AG04449 (cell line): ENCODE measurements around the gene APOD.
"Not testable (repeated sequence)": the region's sequence is repeated elsewhere in the genome, so short reads cannot be mapped to it uniquely, and the experiment has no call there.

Source experiments
- CTCF ChIA-PET: fragments of 350-600 bp; formaldehyde crosslinking; extraction: SDS; loops from one replicate; lab custom pipeline; 2021; ENCODE audit warnings: antibody characterized with exemption; lab: Yijun Ruan, JAX
- POLR2A ChIA-PET: fragments of 400-600, 350-600 bp; formaldehyde crosslinking; extraction: SDS; loops from one replicate; lab custom pipeline; 2020; ENCODE audit warnings: antibody characterized with exemption, inconsistent platforms; lab: Yijun Ruan, JAX
- DNase-seq: peaks from one replicate; pipeline ENCODE4 v3.0.0-alpha.2; 2010; ENCODE audit warnings: low read depth, low spot score
- H3K4me3 ChIP-seq: 2 replicates; pipeline ENCODE4 v1.5.1; 2011; ENCODE audit warnings: low read depth, mild to moderate bottlenecking, control low read depth, low read length
- CTCF ChIP-seq: IDR thresholded peaks from one replicate; pipeline ENCODE4 v1.5.1; 2011; ENCODE audit warnings: mild to moderate bottlenecking, moderate library complexity, low read length, control low read depth, inconsistent platforms; ENCODE audit not compliant: insufficient read depth; ENCODE audit errors: missing control alignments

Gene APOD

GRCh38 chr3:195583831-195584542 is at the start of gene APOD:
Gene APOD, minus strand, starts transcription at chr3:195583940. Its CDS starts 4,479 bp downstream, at chr3:195579461.
- no peak for TF ChIP-seq CTCF
- ChIA-PET POLR2A (no interaction called here), CTCF (no interaction called here)
- DNase-seq: no peak
- no peak within 1 kb of the TSS for H3K4me3 ChIP-seq

- H3K4me3 ChIP-seq, CTCF ChIA-PET, POLR2A ChIA-PET, DNase-seq: not testable (repeated sequence)
These were observed 49.6 kb upstream of the APOD start for GRCh38 chr3:195633351-195633750.

- POLR2A ChIA-PET, CTCF ChIA-PET, DNase-seq, H3K4me3 ChIP-seq: not testable (repeated sequence)
These were observed 48.9 kb upstream of the APOD start for GRCh38 chr3:195632501-195633185.

GRCh38 chr3:195632046-195632445 is 48.3 kb upstream of the APOD start:
- POLR2A ChIA-PET, H3K4me3 ChIP-seq, CTCF ChIA-PET: not testable (repeated sequence)

GRCh38 chr3:195630938-195631495 is 47.3 kb upstream of the APOD start:
- DNase-seq, CTCF ChIA-PET, H3K4me3 ChIP-seq, POLR2A ChIA-PET: not testable (repeated sequence)

More at GRCh38 chr3:195632046-195632445, 48.3 kb upstream of the APOD start:
- DNase-seq: not testable (repeated sequence)

GRCh38 chr3:195630086-195630917 is 46.6 kb upstream of the APOD start:
- POLR2A ChIA-PET, DNase-seq, H3K4me3 ChIP-seq, CTCF ChIA-PET: not testable (repeated sequence)

GRCh38 chr3:195629682-195630081 is 45.9 kb upstream of the APOD start:
- POLR2A ChIA-PET, DNase-seq, CTCF ChIA-PET, H3K4me3 ChIP-seq: not testable (repeated sequence)

- H3K4me3 ChIP-seq, POLR2A ChIA-PET, CTCF ChIA-PET, DNase-seq: not testable (repeated sequence)
These were observed 44.7 kb upstream of the APOD start for GRCh38 chr3:195628386-195628920.

GRCh38 chr3:195627515-195628385 is 44.0 kb upstream of the APOD start:
- CTCF ChIA-PET, POLR2A ChIA-PET, H3K4me3 ChIP-seq, DNase-seq: not testable (repeated sequence)

- DNase-seq, POLR2A ChIA-PET, CTCF ChIA-PET, H3K4me3 ChIP-seq: not testable (repeated sequence)
These were observed 41.1 kb upstream of the APOD start for GRCh38 chr3:195624603-195625560.

GRCh38 chr3:195624171-195624570 is 40.4 kb upstream of the APOD start:
- DNase-seq, H3K4me3 ChIP-seq, CTCF ChIA-PET, POLR2A ChIA-PET: not testable (repeated sequence)

- H3K4me3 ChIP-seq, CTCF ChIA-PET, DNase-seq, POLR2A ChIA-PET: not testable (repeated sequence)
These were observed 39.7 kb upstream of the APOD start for GRCh38 chr3:195623217-195623965.
